HPDE6-E6E7 (cell line): ENCODE results near the gene TBR1.

ENCODE experiments used
- DNase-seq: peaks from one replicate; pipeline ENCODE4 v3.0.0; 2011; ENCODE audit warnings: missing footprints; ENCODE audit errors: extremely low spot score

Gene TBR1

GRCh38 chr2:161415987-161416707, at the start of gene TBR1:
TBR1 (plus strand) TSS chr2:161416297; CDS start chr2:161416411, 114 bp downstream.
- DNase-seq = no peak

- DNase-seq = no peak
These were observed 48.4 kb upstream of the TBR1 start for GRCh38 chr2:161367675-161368074.

GRCh38 chr2:161369311-161369710, 46.8 kb upstream of the TBR1 start:
- DNase-seq = no peak

- DNase-seq = no peak
These were observed 45.1 kb upstream of the TBR1 start for GRCh38 chr2:161370981-161371380.

GRCh38 chr2:161371869-161372268, 44.2 kb upstream of the TBR1 start:
- no peak for DNase-seq

- no peak for DNase-seq
These were observed 42.2 kb upstream of the TBR1 start for GRCh38 chr2:161373942-161374341.

- no peak for DNase-seq
These were observed 41.7 kb upstream of the TBR1 start for GRCh38 chr2:161374446-161374845.

GRCh38 chr2:161379740-161380139, 36.4 kb upstream of the TBR1 start:
- no peak for DNase-seq

- DNase-seq = no peak
These were observed 34.6 kb upstream of the TBR1 start for GRCh38 chr2:161381546-161381945.

- DNase-seq = no peak
These were observed 33.4 kb upstream of the TBR1 start for GRCh38 chr2:161382747-161383146.

GRCh38 chr2:161384864-161385263, 31.2 kb upstream of the TBR1 start:
- DNase-seq = no peak

- DNase-seq = no peak
These were observed 29.8 kb upstream of the TBR1 start for GRCh38 chr2:161386228-161386824.

GRCh38 chr2:161388146-161388779, 27.8 kb upstream of the TBR1 start:
- no peak for DNase-seq

GRCh38 chr2:161391737-161392506, 24.2 kb upstream of the TBR1 start:
- no peak for DNase-seq

- DNase-seq = no peak
These were observed 16.0 kb upstream of the TBR1 start for GRCh38 chr2:161400076-161400475.

GRCh38 chr2:161402297-161402696, 13.8 kb upstream of the TBR1 start:
- DNase-seq = no peak

- DNase-seq = no peak
These were observed 9.8 kb upstream of the TBR1 start for GRCh38 chr2:161406316-161406715.

- no peak for DNase-seq
These were observed 8.5 kb upstream of the TBR1 start for GRCh38 chr2:161407597-161407996.

- DNase-seq = no peak
These were observed 6.7 kb upstream of the TBR1 start for GRCh38 chr2:161409308-161409907.

- DNase-seq = no peak
These were observed 3.8 kb upstream of the TBR1 start for GRCh38 chr2:161412346-161412745.

- DNase-seq = no peak
These were observed 1.8 kb upstream of the TBR1 start for GRCh38 chr2:161414042-161415033.
